Sigmoid colon (tissue), 7 donors: ENCODE measurements around the gene CCDC149. TPM values are rescaled to one million over a fixed set of nuclear protein-coding genes. Genes with fewer than 3 reads are reported as not detected.

Experiments used
- DNase-seq: peaks from one replicate; pipeline ENCODE4 v3.0.0-alpha.2; 2019
- H3K27ac ChIP-seq, 4 donors: fragments of 200-600 bp; sonication (generic); one replicate each; pipeline ENCODE4 v1.5.1; 2016 to 2019; ENCODE audit warnings: mild to moderate bottlenecking in 1 of 4
- H3K27me3 ChIP-seq, 3 donors: fragments of 200-600 bp; sonication (generic); one replicate each; pipeline ENCODE4 v1.5.1; 2019; ENCODE audit warnings: mild to moderate bottlenecking in 1 of 3
- H3K36me3 ChIP-seq, 4 donors: fragments of 200-600 bp; sonication (generic); one replicate each; pipeline ENCODE4 v1.5.1; 2016 to 2019
- H3K4me1 ChIP-seq, 4 donors: fragments of 200-600 bp; sonication (generic); one replicate each; pipeline ENCODE4 v1.5.1; 2017 to 2019
- H3K4me3 ChIP-seq, 4 donors: fragments of 200-600 bp; sonication (generic); one replicate each; pipeline ENCODE4 v1.5.1; 2017 to 2019; ENCODE audit warnings: mild to moderate bottlenecking in 2 of 4, moderate library complexity in 1 of 4
- H3K9me3 ChIP-seq, 4 donors: fragments of 200-600 bp in 3 of 4; sonication (generic) in 3 of 4; one replicate each; pipeline versions ENCODE4 v1.5.1 to v1.6.1; 2013 to 2019
- EP300 ChIP-seq, 4 donors: sonication (generic); formaldehyde crosslinking; IDR thresholded peaks; one replicate each; pipeline ENCODE4 v1.6.1; 2017; ENCODE audit warnings: antibody characterized with exemption in 4 of 4
- POLR2A ChIP-seq, 2 donors: fragments of 450-650 bp; IDR thresholded peaks; one replicate each; pipeline ENCODE4 v1.6.1; 2016; ENCODE audit warnings: antibody characterized with exemption in 2 of 2, mild to moderate bottlenecking in 2 of 2, moderate library complexity in 2 of 2
- POLR2AphosphoS5 ChIP-seq, 4 donors: sonication (generic); formaldehyde crosslinking; IDR thresholded peaks; one replicate each; pipeline ENCODE4 v1.6.1; 2017; ENCODE audit warnings: antibody characterized with exemption in 4 of 4
- WGBS, 2 donors: extraction: QIAGEN DNeasy Blood & Tissue Kit; methylation state at CpG; one replicate each; pipeline ENCODE4 v1.1.7; 2013; 5-methylcytosine and 5-hydroxymethylcytosine counted together
- intact Hi-C: fragments of 100-400 bp; cut with DNase I; formaldehyde crosslinking; loops from one replicate; pipeline ENCODE4 v1.15.1; 2023
- polyA plus RNA-seq, 3 donors: library from polyadenylated mRNA; stranded (reverse); fragments of 200-250 nt; gene quantifications; one replicate each; pipeline ENCODE4 v1.2.3, GENCODE V29; 2013
- total RNA-seq, 4 donors: library from RNA; depleted of rRNA; stranded (reverse); fragments of >200 nt; gene quantifications; one replicate each; pipeline ENCODE4 v1.1.0, GENCODE V29; 2016
- TF ChIP-seq, protein P1 (sequence below), 4 experiments: fragments of 450-650 bp in 3 of 4; fragments of 200-600 bp in 1 of 4; IDR thresholded peaks; one replicate each; pipeline ENCODE4 v1.5.1; 2016 to 2019; ENCODE audit warnings: antibody characterized with exemption in 4 of 4, mild to moderate bottlenecking in 3 of 4, moderate library complexity in 2 of 4
- donor health status: healthy with polysubstance abuse.
- donor health status: Bipolar disorder and iron deficiency.
- donor health status: healthy.

CCDC149 gene
- total and polyA plus RNA-seq, 7 donors, result 5.8 to 21.3 (median 11.8) TPM

DNA sequence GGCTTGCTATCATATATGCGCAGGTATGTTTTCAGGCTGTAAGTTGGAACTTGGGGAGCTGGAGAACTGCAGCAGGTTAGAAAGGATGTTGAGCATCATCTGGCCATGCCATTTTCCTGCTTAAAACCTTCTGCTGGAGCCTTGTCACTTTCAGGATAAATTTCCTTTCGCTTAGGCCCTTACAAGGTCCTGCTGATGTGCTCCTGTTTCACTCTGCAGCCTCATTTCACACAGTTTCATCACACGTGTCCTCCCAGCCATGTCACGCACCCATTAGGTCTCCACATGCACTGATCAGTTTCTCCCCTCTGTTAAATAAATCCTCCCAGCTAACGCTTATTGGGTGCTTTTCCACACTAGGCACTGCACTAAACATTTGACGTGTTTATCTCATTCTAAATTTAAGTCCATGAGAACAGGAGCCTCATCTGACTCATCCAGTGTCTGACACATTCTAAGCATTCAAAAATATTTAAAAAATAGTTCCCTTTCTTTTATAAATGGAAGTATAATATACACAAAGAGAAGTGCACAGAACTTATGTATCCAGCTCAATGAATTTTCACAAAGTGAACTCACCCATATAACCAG lies 102.9 kb downstream of the CCDC149 start:
- TF ChIP-seq EP300 (IDR thresholded peaks at IDR 0.05) (no peak), POLR2AphosphoS5 (IDR thresholded peaks at IDR 0.05) (peak in 1 of 4 donors; percentile 29)
- Histone ChIP-seq H3K4me1 (peaks cover 0 to 31% (median 14%) of the 10 kb centered on the region in 4 donors), H3K27me3 (no peaks in the 10 kb centered on the region), H3K27ac (peak overlapping the region in 3 of 4 donors; percentile 51 to 82 (median 74)), H3K9me3 (no peaks in the 10 kb centered on the region), H3K4me3 (no peak overlapping the region), H3K36me3 (peaks cover 0 to 21% (median 6%) of the 10 kb centered on the region in 4 donors)
- 92 to 94% methylated on average over 6 of the region's 6 CpGs for WGBS, 2 donors
- intact Hi-C loops, result no loop called here
- no peak for DNase-seq

DNA sequence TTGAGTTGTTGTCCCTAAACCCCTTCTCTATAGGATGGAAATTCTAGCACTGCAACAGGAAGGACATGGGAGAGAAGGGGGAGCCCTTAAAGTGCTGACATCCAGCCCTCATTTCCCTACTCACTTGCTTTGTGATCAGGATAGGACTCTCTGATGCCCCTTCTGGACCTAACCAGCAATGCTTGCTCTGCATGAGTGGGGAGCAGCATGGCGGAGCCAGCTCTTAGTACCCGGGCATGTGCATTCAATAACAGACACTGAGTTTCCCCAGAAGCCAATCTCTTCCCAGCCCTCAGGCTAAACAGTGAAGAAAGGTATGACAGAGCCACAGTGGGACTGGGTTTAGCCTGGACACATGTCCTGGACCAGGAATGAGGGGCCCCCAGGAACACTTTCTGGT lies 103.5 kb downstream of the CCDC149 start:
- no peak overlapping the region for H3K4me3 ChIP-seq
- no peaks in the 10 kb centered on the region for H3K27me3 ChIP-seq
- intact Hi-C loops, result no loop called here
- H3K27ac ChIP-seq, result peak overlapping the region in 3 of 4 donors; percentile 51 to 82 (median 74)
- no peak for DNase-seq
- TF ChIP-seq, protein P1, sequence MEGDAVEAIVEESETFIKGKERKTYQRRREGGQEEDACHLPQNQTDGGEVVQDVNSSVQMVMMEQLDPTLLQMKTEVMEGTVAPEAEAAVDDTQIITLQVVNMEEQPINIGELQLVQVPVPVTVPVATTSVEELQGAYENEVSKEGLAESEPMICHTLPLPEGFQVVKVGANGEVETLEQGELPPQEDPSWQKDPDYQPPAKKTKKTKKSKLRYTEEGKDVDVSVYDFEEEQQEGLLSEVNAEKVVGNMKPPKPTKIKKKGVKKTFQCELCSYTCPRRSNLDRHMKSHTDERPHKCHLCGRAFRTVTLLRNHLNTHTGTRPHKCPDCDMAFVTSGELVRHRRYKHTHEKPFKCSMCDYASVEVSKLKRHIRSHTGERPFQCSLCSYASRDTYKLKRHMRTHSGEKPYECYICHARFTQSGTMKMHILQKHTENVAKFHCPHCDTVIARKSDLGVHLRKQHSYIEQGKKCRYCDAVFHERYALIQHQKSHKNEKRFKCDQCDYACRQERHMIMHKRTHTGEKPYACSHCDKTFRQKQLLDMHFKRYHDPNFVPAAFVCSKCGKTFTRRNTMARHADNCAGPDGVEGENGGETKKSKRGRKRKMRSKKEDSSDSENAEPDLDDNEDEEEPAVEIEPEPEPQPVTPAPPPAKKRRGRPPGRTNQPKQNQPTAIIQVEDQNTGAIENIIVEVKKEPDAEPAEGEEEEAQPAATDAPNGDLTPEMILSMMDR (IDR thresholded peaks at IDR 0.05), result no peak
- TF ChIP-seq POLR2AphosphoS5 (IDR thresholded peaks at IDR 0.05) (no peak), EP300 (IDR thresholded peaks at IDR 0.05) (no peak), POLR2A (IDR thresholded peaks at IDR 0.05) (no peak)
- no peaks in the 10 kb centered on the region for H3K9me3 ChIP-seq
- H3K4me1 ChIP-seq, result peaks cover 0 to 34% (median 16%) of the 10 kb centered on the region in 4 donors
- 94 to 95% methylated on average over 2 of the region's 2 CpGs for WGBS, 2 donors
- H3K36me3 ChIP-seq, result peaks cover 0 to 21% (median 6%) of the 10 kb centered on the region in 4 donors

DNA sequence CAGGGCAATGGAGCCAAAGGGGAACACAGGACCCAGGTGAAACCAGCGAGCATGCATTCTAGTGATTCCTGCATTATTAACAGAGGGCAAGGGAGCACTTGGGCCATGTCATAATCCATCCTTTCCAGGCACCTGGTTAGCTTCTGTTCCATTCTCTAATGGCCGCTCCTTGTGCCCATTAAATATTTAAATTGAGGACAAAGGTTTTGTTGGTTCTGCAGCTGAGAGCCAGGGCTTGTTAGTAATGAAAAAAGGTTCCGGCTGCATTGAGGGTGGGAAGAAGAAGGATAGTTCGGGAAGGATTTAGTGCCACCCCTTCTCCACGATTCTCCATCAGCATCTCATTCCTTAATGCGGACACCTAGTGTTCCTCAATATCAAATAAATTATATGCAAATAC lies 103.9 kb downstream of the CCDC149 start:
- Histone ChIP-seq H3K4me1 (peaks cover 0 to 31% (median 15%) of the 10 kb centered on the region in 4 donors), H3K27me3 (no peaks in the 10 kb centered on the region), H3K4me3 (no peak overlapping the region), H3K36me3 (peaks cover 0 to 21% (median 6%) of the 10 kb centered on the region in 4 donors), H3K9me3 (no peaks in the 10 kb centered on the region), H3K27ac (peak overlapping the region in 3 of 4 donors; percentile 51 to 82 (median 74))
- intact Hi-C loops, result no loop called here
- TF ChIP-seq, protein P1 (IDR thresholded peaks at IDR 0.05), result no peak
- TF ChIP-seq POLR2A (IDR thresholded peaks at IDR 0.05), result no peak
- TF ChIP-seq EP300 (IDR thresholded peaks at IDR 0.05), result no peak
- no peak for TF ChIP-seq POLR2AphosphoS5 (IDR thresholded peaks at IDR 0.05)
- no peak for DNase-seq
- WGBS, 2 donors, result 54 to 84% methylated on average over 6 of the region's 6 CpGs

DNA sequence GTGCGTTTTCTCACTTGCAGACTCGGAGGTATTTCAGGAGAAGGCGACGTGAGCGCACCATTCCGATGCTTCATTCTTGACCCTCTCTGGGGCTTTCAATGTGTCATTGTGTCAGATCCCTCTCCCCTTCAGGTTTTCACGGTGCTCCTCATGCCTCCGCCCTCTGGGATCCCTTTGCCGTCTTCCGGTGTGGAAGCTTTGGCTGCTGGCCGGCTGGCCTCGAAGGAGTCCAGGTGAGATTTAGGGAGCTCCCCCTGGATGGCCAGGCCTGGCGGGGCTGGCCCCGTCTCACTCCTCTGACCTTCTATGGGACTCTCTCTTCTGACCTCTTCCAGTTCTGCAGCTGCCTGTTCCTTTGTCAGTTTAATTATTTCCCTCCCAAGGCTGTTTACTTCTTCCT lies 104.6 kb downstream of the CCDC149 start:
- Histone ChIP-seq H3K9me3 (no peaks in the 10 kb centered on the region), H3K27ac (peak overlapping the region in 2 of 4 donors; percentile 74 to 82), H3K27me3 (no peaks in the 10 kb centered on the region), H3K4me1 (peaks cover 0 to 31% (median 14%) of the 10 kb centered on the region in 4 donors), H3K36me3 (peaks cover 0 to 21% (median 6%) of the 10 kb centered on the region in 4 donors), H3K4me3 (no peak overlapping the region)
- 95 to 97% methylated on average over 14 of the region's 14 CpGs for WGBS, 2 donors
- TF ChIP-seq POLR2AphosphoS5 (IDR thresholded peaks at IDR 0.05), result no peak
- DNase-seq, result no peak
- intact Hi-C loops, result no loop called here

DNA sequence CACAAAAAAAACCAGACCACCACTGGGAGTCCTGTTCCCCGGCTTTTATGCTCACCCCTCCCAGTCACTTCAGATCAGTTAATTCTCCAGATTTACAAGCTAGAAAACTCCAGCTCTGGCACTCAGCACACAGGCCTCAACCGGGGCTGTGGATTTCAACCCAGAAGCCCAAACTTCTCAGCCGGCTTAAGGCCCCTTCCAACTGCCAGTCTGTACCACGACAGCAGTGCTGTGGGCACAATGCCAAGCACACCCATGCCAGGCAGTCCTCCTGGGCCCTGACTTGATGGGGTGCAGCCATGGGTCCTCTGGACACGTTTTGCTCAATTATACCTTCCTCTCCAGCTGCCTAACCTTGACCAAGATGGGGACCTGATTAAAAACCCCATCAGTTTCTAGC lies 105.2 kb downstream of the CCDC149 start:
- Histone ChIP-seq H3K27me3 (no peaks in the 10 kb centered on the region), H3K4me1 (peaks cover 0 to 31% (median 14%) of the 10 kb centered on the region in 4 donors), H3K36me3 (peaks cover 0 to 18% (median 3%) of the 10 kb centered on the region in 4 donors), H3K27ac (peak overlapping the region in 2 of 4 donors; percentile 19 to 82), H3K9me3 (no peaks in the 10 kb centered on the region), H3K4me3 (no peak overlapping the region)
- intact Hi-C loops, result no loop called here
- WGBS, 2 donors, result 73 to 75% methylated on average over 5 of the region's 5 CpGs
- TF ChIP-seq, protein P1 (IDR thresholded peaks at IDR 0.05), result no peak
- TF ChIP-seq EP300 (IDR thresholded peaks at IDR 0.05), result no peak
- TF ChIP-seq POLR2A (IDR thresholded peaks at IDR 0.05), result no peak
- no peak for TF ChIP-seq POLR2AphosphoS5 (IDR thresholded peaks at IDR 0.05)
- no peak for DNase-seq
